Prostate gland (tissue), 2 donors: Measurements from ENCODE around the gene OR4K1. TPM values are rescaled to one million over a fixed set of nuclear protein-coding genes. Genes with fewer than 3 reads are reported as not detected.

Source experiments
- DNase-seq: peaks from one replicate; pipeline ENCODE4 v3.0.0-alpha.2; 2019; ENCODE audit warnings: low spot score
- H3K27ac ChIP-seq, 2 donors: fragments of 200-600 bp; sonication (generic); 2 replicates each; pipeline ENCODE4 v1.5.1; 2017 to 2019
- H3K27me3 ChIP-seq: fragments of 200-600 bp; sonication (generic); replicated peaks from 2 replicates; pipeline ENCODE4 v1.5.1; 2019; ENCODE audit not compliant: insufficient read depth
- H3K36me3 ChIP-seq, 2 donors: fragments of 200-600 bp; sonication (generic); 1 replicate in 1 of 2; 2 replicates in 1 of 2; pipeline versions ENCODE4 v1.5.1 to v1.8.1; 2017 to 2019
- H3K4me1 ChIP-seq: fragments of 200-600 bp; sonication (generic); replicated peaks from 2 replicates; pipeline ENCODE4 v1.5.1; 2019
- H3K4me3 ChIP-seq, 2 donors: fragments of 200-600 bp; sonication (generic); 2 replicates each; pipeline ENCODE4 v1.5.1; 2017 to 2019
- H3K9me3 ChIP-seq: fragments of 200-600 bp; sonication (generic); 2 replicates; pipeline ENCODE4 v1.5.1; 2017
- CTCF ChIP-seq, 4 experiments: fragments of 200-600 bp in 2 of 4; fragments of 450-650 bp in 2 of 4; sonication (generic) in 2 of 4; IDR thresholded peaks; 1 replicate in 3 of 4; 2 replicates in 1 of 4; pipeline ENCODE4 v1.5.1; 2016 to 2019; ENCODE audit warnings: antibody characterized with exemption in 4 of 4, mild to moderate bottlenecking in 2 of 4, moderate library complexity in 2 of 4
- POLR2A ChIP-seq: fragments of 450-650 bp; IDR thresholded peaks from one replicate; pipeline ENCODE4 v1.6.1; 2016; ENCODE audit warnings: antibody characterized with exemption, mild to moderate bottlenecking
- POLR2AphosphoS5 ChIP-seq: sonication (generic); formaldehyde crosslinking; IDR thresholded peaks from one replicate; pipeline ENCODE4 v1.6.1; 2017; ENCODE audit warnings: antibody characterized with exemption
- WGBS: methylation state at CpG from one replicate; pipeline ENCODE4 v1.1.5; 2018; 5-methylcytosine and 5-hydroxymethylcytosine counted together
- intact Hi-C: fragments of 100-400 bp; cut with DNase I; formaldehyde crosslinking; loops from one replicate; pipeline ENCODE4 v1.14.2; 2022
- total RNA-seq, 2 donors: library from RNA; depleted of rRNA; stranded (reverse); fragments of >200 nt; gene quantifications; one replicate each; pipeline ENCODE4 v1.1.0, GENCODE V29; 2016

The OR4K1 gene
- total RNA-seq, 2 donors from 2014 or later: not detected

- H3K27me3 ChIP-seq: no peaks in the 10 kb centered on the region
- H3K9me3 ChIP-seq: no peaks in the 10 kb centered on the region
- no peaks in the 10 kb centered on the region for H3K4me1 ChIP-seq
- 86% methylated on average over 1 of the region's 1 CpG for WGBS
- H3K36me3 ChIP-seq: no peaks in the 10 kb centered on the region
- no peak for DNase-seq
- intact Hi-C loops: no loop called here
- no peak overlapping the region for H3K27ac ChIP-seq
- no peak overlapping the region for H3K4me3 ChIP-seq
- TF ChIP-seq CTCF (IDR thresholded peaks at IDR 0.05) (no peak), POLR2AphosphoS5 (no peak), POLR2A (no peak)
Measured at GRCh38 chr14:19974844-19975243, 44.1 kb downstream of the OR4K1 start.

GRCh38 chr14:19975291-19975690 is 44.6 kb downstream of the OR4K1 start, which contains the start of gene OR4K15:
Gene OR4K15, plus strand, starts transcription at chr14:19975591. Its CDS starts 0 bp downstream, at chr14:19975591.
- WGBS: 90% methylated on average over 3 of the region's 3 CpGs

More at GRCh38 chr14:19975291-19975690, 44.6 kb downstream of the OR4K1 start, which contains the start of gene OR4K15:
- no peak within 1 kb of the TSS for H3K4me3 ChIP-seq
- H3K9me3 ChIP-seq: no peaks in the 10 kb centered on the region
- no peak within 1 kb of the TSS for H3K27ac ChIP-seq
- H3K4me1 ChIP-seq: no peaks in the 10 kb centered on the region
- intact Hi-C loops: no loop called here
- TF ChIP-seq POLR2A: no peak
- TF ChIP-seq CTCF (IDR thresholded peaks at IDR 0.05): no peak
- no peak for TF ChIP-seq POLR2AphosphoS5
- DNase-seq: no peak
- no peaks in the 10 kb centered on the region for H3K27me3 ChIP-seq
- no peaks in the 10 kb centered on the region for H3K36me3 ChIP-seq

Other genes with a start within 250 kb of the OR4K1 start
- not detected for gene OR11H2, start 217.0 kb upstream of the OR4K1 start, total RNA-seq
- gene OR4Q3, start 187.3 kb upstream of the OR4K1 start, total RNA-seq: 1 to 10 TPM in 1 of 2 donors, not detected in 1; 3.1 TPM
- not detected for gene OR4M1, start 157.4 kb upstream of the OR4K1 start, total RNA-seq
- not detected for gene OR4N2, start 127.1 kb upstream of the OR4K1 start, total RNA-seq
- not detected for gene OR4K2, start 55.8 kb upstream of the OR4K1 start, total RNA-seq
- not detected for gene OR4K5, start 10.3 kb upstream of the OR4K1 start, total RNA-seq
- not detected for gene OR4K15, start 44.7 kb downstream of the OR4K1 start, total RNA-seq
- not detected for gene OR4Q2, start 71.2 kb downstream of the OR4K1 start, total RNA-seq
- not detected for gene OR4K14, start 88.4 kb downstream of the OR4K1 start, total RNA-seq
- gene OR4K13, start 105.1 kb downstream of the OR4K1 start, total RNA-seq: not detected
- gene OR4L1, start 129.1 kb downstream of the OR4K1 start, total RNA-seq: not detected
- not detected for gene OR4K17, start 179.8 kb downstream of the OR4K1 start, total RNA-seq
- gene OR4N5, start 207.9 kb downstream of the OR4K1 start, total RNA-seq: not detected